ENCODE data around the gene RBP2.

Gene RBP2

DNA sequence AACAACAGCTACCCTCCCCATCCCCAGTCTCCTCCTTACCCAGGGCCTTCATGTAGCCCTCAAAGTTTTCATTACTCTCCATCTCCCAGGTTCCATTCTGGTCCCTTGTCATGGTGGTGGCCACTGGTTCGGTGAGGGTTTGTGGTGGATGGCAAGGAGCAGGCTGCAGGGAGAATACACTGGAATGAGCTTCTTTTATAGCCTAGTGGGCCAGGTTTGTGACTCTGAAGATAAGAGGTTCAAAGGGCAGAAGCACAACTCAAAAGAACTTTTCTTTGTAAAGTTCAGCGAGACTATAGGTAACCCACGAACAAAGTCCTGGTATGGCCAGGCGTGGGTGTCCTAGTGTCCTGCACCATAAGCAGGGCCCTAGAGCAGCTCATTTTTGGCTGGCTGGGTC, at the start of gene RBP2:
Gene RBP2, minus strand, starts transcription at position 169 of the 400 bp plus-strand sequence. Its CDS starts 57 bp downstream, at position 112.
- DNase-seq: no peak

DNA sequence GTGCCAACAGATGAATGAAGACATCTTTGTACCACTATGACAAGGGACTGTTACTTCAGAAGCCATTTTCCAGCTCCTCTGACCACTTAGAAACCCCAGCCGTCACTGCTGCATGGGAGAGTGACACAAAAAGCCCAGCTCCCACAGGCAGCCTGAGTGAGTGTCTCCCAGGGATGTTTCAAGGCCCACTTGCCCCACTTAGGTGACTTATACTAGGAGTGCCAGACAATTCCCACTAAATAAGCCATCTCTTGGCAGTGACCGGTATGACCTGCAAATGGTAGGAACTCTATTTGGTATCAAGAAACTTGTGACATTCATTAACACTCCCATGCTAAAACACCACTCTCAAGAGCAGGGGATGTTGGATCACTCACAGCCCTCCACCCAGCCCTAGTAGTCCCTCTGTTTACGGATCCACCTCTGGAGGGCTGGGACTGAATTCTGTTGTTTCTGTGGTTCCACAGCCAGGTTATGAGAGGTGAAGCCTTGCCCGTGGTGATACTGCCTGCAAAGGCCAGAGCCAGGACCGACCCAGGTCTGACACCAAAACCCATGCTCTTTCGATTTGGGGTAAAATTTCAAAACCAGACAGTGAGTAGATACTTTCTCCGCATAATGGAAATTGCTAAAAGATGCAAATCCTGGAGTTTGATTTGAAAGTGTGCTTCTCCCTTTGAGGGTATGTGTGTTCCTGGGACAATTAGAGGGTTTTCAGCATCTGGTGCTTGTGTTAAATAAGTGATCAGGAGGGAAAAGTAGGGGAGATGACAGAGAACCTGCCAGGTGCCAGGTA, 48.7 kb upstream of the RBP2 start:
- no peak for DNase-seq

DNA sequence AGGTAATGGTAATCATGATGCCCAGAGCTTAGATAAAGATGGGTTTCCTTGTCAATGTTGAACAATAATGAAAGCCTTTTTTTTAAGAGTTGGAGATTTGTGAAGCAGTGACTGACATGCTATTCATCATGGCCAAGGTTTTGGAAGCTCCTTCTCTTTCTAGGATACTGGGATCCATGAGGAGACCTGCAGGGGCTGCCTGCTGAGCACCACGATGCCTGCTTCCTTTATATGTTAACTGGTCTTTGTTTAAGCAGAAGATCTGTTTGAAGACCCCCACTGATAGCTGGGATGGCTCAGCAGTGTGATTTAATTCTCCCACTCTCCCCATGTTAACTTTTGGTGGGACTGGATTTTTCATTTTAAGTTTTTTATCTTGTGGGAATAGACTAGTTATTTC, 47.4 kb upstream of the RBP2 start:
- DNase-seq: no peak

DNA sequence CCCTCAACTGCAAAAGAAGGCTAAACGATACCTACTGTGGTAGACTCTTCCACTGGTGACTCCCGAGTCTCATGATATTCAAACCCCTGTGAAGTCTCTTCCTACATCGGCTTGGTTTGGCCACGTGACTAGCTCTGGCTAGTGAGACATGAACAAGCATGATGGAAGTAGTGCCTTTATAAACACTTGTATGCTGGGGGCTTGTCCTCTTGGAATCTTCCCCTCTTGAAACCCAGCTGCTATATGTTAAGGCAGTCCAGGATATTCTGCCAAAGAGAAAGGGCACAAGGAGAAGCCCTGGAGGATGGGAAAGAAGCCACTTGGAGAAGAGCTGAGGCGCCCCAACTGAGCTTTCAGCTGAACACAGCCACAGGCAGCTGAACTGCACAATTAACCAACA, 46.9 kb upstream of the RBP2 start:
- no peak for DNase-seq

DNA sequence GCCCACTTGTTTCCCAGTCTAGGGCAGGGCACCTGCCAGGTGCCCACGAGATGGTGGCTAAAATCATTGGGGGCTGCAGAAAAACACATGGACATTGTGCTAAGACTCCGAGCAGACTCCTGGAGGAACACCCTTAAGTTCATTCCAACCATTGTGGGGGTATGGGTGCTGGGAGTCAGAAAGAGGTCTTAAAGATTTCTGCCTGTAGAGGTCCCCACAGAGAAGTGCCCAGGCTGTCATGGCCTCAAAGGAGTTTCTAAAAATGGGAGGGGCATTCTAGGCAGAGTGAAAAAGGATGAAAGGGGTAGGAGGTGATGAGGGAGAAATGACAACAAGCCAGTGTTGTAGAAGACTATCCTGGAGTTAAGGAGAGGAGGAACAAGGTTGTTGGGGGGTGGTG, 46.1 kb upstream of the RBP2 start:
- DNase-seq: no peak

DNA sequence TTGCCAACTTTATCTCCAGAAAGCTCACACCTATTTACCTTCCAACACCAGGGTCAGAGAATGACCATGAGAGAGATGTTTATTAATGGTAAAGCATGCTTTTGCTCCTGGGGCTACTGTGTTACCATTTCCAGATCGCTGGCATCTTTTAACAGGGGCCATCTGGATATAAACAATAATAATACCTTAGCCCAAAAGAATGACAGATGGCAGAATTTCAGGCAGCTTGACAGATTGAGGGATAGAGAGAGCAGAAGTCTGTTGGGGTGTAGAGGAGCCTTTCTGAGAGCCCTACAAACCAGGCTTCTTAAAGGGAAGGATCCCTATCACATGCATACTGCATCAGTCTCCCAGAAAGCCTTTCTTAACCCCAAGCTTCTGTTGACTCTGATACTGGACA, 45.5 kb upstream of the RBP2 start:
- DNase-seq: no peak

DNA sequence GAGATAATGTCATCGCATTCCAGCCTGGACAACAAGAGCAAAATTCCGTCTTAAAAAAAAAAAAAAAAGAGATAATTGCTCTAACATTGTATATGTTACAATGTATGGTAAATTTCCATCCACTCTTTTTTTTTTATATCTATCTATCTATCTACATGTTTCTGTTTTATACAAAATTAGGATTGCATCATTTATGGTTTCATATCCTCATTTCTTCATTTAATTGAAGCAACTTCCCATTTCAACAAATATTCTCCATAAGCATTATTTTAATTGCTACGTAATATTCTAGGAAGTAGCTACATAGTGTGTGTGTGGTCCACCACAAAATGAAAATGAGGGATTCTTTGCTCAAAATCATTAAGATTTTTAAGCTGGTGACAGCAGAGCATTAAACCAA, 44.8 kb upstream of the RBP2 start:
- DNase-seq: no peak

DNA sequence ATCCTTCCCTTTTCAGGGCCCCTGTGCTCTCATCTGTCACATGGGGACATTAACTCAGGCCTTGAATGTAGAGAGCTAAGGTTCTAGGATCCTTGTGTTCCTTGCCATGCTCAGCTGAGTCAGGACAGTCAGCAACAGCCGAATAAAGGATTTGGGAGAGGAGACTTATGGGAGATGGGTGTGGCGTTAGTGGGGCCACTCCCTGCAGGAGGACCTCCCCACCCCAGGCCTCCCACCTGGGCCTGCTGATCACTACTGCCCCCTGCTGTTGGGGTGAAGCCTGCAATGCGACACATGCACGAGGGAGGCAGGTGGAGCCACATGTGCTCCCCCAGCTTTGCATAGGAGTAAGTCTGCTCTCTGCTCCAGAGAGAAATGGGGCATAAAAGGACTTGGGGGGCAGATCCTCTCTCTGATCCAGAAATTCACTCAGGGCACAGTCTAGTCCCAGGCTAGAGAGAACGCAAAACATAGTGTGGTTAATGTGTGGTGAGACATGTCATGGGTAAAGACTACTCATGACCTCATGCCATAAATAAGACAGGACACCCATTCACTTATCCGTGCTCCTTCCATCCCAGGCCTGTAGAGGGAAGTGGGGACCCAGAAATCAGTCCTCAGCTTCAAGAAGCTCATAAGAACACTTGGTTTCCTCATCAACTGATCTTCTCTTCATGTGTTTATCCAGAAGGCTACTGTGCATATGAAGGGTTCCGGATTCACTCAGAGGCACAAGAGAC, 43.9 kb upstream of the RBP2 start:
- no peak for DNase-seq

DNA sequence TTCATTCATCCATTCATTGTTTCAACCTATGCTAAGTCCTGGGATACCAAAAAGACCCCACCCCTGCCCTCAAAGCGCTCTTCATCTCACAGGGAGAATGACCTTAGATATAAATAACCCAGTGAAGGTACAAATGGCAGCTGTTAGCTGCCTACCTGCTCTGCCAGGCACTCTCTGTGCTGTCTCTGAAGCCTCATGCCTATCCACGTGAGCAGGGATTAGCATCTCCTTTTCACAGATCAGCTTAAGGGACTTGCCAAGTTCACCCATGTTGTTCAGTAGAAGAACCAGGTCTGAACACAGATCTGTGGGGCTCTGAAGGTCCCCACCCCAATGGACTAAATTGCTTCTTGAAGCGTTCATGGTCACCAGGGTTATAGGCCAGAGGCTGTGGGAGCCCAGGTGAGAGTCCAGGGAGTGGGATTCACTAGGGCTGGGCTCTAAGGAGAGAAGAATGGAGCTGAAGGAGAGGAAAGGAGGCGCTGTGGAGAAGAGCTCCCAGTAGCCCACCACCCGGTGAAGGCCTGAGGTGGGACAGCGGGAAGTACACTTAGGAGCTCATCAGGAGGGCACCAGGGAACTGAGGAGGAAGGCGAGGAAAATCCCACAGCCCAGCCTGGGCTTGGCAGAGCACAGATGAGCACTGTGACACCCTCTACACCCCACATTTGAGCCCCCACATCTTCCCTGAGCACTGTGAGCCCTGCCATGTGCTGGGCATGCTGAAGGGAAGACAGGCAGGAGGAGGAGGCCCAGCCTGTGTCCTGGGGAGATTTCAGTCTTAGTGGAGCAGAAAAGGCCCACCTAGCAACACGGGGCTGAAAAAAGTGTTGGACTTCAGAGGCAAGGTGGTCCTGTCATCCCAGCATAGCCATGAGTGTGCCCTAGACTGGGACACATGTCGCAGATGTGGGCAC, 42.9 kb upstream of the RBP2 start:
- no peak for DNase-seq

DNA sequence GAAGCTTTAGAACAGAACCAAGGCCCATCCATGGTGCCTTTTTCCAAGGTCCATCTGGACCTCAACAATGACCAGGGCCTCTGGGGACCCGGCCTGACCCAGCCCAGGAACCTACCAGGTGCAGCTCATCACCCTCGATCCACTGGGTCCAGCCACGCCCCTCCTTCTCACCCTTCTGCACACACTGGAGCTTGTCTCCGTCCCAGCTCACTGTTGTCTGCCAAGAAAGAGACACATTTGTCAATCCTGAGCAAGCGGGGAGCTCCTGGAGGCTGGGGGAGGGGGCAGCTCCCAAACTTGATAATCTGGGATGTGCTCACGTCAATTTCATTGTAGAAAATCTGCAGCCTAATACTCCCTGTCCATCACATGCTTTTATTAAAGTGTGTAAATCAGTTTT, 42.0 kb upstream of the RBP2 start:
- DNase-seq: no peak

DNA sequence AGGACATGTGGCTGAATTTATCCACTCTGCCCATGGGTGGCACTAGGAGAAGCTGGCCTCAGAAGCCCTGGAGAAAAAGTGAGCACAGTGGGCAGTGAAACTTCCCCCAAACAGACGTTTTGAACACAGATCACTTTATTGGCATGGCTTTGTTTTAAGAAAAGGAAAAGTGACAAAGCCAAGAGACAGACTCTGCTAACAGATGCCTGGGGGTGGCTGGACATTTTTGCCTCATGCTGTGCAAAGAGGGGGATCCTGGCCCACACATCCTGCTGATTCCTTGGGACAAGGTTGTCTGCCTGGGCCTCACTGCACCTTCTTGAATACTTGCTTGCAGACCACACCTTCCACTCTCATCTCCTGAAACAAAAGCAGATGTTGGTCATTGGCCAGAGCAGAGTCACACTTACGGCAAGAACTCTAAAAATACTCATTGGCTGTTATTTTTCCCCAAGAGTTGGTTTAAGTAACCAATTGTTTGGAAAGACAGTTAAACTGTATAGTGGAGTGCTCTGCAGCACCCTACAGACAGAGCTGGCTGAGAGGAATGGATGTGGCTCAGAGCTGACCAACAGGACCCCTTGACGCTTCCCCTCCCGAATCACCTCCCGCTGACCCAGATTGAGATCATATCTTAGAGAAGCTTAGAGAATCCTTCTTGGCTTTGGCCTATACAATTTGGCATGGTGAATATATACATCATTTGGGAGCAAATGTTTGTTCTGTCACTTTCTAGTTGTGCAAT, 41.2 kb upstream of the RBP2 start:
- DNase-seq: no peak

DNA sequence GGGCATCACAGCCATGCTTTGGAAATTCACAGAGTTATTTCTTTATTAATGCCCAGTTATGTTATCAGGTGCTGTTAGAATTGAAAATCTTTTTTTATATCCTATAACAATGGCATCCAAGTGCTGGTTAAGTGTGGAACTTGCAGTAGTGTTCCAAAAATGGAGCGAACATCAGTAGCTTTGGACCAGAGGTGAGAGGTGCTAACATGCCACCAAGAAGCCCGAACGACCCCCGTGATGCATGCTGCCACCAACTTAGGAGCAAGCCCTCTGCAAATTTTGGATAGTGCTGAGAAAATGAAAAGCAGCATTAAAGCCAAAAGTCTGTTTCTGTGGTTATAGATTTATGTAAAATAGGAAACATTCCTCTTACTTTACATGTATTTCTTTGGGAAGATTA, 38.4 kb upstream of the RBP2 start:
- no peak for DNase-seq

DNA sequence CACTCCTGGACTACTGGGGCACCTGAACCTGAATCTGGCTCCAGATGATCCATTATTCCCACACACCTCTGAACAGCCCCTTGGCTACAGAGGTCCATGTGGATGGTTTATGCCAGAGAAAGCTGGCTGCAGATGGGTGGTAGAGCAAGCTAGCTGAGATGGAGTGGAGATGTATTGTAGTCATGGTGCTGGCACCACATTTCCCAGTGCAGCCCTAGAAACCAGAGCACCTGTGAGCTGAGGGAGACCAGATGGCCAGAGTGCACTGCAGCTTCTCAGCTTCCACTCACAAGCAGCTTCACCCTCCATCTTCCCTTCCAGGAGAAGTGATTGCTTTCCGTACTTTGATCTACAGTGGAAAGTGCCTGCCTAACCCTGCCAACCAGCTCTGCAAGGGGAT, 33.3 kb upstream of the RBP2 start:
- DNase-seq: no peak

DNA sequence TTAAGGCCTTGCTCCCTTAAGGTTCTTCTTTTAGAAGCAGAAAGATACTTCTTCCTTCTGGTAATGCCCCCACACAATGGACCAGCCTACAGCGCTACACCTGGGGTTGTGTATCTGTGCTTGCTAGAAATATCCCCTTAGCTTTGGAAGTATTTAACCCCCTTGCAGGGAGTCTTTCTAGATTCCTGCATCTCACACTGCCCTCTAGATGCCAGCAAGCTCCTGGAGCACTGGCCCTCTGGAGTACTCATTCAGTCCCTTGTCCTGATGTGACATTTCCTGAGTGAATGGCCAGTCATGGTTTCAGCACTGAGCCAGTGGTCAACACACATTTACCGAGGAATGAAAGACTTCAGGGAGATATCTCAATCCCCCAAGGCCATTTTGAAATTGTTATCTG, 30.4 kb upstream of the RBP2 start:
- DNase-seq: no peak

DNA sequence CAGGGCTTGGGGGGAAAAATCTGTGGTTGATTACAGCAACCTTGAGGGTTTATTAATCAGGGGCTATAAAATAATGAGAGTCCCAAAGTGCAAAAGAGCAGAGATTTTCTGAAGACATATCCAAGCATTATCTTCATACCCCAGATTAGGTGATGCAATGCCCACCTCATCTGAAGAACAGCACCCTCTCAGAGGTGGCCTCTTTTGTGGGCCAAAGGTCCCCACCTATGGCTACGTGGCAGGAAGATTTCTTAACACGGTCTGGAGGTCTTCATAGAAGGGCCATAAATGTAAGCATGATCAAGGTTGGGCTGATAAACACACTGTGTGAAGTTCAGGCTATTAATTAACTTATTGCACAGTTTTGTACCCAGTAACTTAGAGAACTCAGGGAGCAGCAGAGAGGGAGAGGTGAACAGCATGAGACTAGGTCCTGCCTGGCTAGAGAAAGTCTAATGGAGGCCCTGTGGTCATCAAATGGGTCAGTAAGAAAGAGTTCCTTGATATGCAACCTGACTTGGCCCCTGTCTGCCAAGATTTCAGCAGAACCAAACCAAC, 29.6 kb upstream of the RBP2 start:
- DNase-seq: no peak

DNA sequence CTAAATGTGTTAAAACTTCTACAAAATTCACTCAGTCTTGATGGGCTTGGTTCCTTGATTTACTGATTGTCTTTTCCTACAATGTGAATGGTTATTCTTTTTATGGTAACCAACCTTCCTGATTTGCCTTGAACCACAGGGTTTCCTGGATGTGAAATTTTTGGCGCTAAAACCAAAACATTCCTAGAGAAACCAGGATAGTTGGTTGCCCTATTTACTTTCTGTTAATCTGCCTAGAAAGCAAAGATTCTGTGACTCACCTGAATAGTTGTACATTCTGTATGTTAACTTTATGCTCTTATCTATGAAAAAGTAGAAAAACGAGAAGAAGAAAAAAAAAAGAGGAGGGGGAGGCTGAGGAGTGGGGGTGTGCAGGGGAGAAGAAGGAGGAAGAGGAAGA, 23.2 kb upstream of the RBP2 start:
- DNase-seq: no peak

DNA sequence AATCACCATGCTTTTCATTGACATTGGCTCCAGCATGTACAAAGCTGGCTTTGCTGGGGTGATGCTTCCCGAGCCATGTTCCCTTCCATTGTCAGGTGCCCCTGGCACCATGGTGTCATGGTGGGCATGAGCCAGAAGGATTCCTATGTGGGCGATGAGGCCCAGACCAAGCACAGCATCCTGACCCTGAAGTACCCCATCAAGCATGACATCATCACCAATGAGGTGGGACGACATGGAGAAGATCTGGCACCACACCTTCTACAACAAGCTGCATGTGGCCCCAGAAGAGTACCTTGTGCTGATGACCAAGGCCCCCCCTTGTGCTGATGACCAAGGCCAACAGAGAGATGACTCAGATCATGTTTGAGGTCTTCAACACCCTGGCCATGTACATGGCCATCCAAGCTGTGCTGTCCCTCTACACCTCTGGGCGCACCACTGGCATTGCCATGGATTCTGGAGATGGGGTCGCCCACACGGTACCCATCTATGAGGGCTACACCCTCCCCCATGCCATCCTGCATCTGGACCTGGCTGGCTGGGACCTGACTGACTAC, 17.6 kb upstream of the RBP2 start:
- DNase-seq: no peak

DNA sequence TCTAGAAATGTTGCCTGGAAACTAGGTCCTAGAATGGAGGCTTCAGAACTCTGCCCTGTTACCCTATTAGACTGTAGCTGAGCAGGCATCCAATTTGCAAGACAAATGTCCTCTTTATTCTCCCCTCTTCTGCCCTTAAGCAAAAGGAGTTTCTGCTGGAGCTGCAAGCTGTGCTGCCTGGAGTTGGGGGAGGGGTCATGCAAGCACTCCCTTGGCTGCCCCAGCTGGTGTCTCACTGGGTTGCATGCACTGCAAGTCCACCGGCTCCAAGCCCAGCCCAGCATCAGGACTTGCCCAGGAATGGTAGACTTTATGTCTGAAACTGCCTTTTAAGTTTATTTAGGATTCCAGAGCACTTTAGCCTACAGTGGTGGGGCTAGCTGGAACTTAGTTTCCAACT, 15.7 kb upstream of the RBP2 start:
- no peak for DNase-seq

DNA sequence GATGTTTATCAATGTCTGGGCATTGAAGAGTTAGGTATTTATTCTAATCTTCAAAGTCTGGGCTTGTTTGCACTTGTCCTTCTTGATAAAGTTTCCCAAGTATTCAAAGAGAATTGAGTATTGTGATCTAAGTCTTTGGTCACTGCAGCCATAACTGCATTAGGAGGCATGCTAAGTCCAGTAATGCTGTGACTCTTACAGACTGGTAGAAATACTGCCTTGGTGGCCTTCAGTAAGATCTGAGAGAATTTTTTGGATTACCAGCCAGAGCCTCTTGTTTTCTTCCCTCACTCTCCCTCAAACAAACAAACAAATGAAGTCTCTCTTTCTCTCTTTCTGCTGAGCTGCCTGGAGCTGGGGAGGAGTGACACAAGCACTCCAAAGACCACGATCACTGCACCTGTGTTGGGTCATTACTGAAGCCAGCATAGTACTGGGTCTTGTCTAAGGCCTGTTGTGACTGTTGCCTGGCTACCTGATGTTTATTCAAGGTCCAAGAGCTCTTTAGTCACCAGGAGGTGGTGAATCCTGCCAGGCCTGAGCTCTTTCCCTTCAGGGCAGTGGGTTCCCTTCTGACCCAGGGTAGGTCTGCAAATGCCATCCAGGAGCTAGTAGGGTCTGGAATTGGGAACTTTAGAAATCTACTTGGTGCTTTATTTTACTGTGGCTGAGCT, 14.8 kb upstream of the RBP2 start:
- DNase-seq: no peak

DNA sequence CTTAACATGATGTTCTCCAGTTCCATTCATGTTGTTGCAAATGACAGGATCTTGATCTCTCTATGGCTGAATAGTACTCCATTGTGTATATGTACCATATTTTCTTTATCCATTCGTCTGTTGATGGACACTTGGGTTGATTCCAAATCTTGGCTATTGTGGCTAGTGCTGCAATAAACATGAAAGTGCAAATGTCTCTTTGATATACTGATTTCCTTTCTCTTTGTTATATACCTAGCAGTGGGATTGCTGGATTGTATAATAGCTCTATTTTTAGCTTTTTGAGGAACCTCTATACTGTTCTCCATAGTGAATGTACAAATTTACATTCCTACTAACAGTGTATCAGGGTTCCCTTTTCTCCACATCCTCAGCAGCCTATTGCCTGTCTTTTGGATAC, 5.9 kb upstream of the RBP2 start:
- DNase-seq: no peak

DNA sequence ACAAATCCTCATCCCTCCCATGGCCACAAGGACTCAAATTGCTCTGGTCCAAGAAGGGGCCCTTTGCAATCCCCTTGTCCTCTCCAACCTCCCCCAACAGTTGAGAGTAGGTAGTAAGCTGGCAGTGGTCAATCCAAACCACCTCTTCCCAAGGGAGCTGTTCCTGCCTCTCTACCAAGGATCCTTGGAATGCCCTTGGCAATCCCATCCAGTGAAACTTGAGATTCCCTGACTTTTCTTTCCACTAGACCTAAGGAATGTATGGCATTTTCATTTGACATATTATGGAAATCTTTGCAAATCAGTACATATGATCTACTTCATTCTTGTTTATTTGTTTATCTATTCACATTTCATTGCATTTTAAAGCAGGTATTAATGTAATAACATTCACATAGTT, 4.8 kb upstream of the RBP2 start:
- DNase-seq: no peak

DNA sequence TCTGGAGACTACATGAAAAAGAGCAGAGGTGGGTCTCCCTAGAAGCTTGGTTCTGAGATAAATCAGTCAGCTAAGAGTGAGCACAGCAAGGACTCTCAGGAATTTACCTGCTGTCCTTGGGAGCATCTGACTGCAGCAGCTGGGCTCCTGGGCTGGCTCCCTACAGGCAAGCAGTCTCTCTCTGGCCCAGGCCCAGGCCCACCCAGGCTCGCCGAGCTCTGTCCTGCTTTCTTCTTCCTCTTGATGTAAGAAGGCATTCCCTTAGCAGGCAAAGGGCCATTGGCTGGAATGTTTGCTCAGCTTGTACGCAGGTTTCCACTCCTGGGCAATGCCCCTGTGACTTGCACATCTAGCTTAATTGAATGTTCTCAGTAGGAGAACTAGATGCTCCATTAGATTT, 4.3 kb upstream of the RBP2 start:
- no peak for DNase-seq
